H1 (cell line): ENCODE measurements around the gene PTPRCAP. TPM values are rescaled to one million over a fixed set of nuclear protein-coding genes. Genes with fewer than 3 reads are reported as not detected.

Experiments
- BACH1 ChIP-seq: IDR thresholded peaks from 2 replicates; pipeline ENCODE4 v1.6.1; 2012; ENCODE audit warnings: low read length, improper control_type of control experiment
- GABPA ChIP-seq: IDR thresholded peaks from 2 replicates; pipeline ENCODE4 v1.6.1; 2011; ENCODE audit warnings: mild to moderate bottlenecking, low read length, moderate library complexity, borderline replicate concordance; ENCODE audit not compliant: insufficient read depth
- KDM1A ChIP-seq: fragments of 200-600, 300-600 bp; sonication (generic); IDR thresholded peaks from 2 replicates; pipeline ENCODE4 v1.7.1; 2016; ENCODE audit warnings: mild to moderate bottlenecking, low read length, borderline replicate concordance
- KDM4A ChIP-seq: IDR thresholded peaks from one replicate; pipeline ENCODE4 v1.7.1; 2012; ENCODE audit warnings: low read depth, mild to moderate bottlenecking, moderate library complexity, low read length, inconsistent platforms; ENCODE audit not compliant: severe bottlenecking
- SP1 ChIP-seq: IDR thresholded peaks from 2 replicates; pipeline ENCODE4 v1.6.1; 2011; ENCODE audit warnings: low read depth, low read length
- TAF1 ChIP-seq: IDR thresholded peaks from 2 replicates; pipeline ENCODE4 v1.6.1; 2011; ENCODE audit warnings: mild to moderate bottlenecking, low read depth, low read length
- ZNF274 ChIP-seq: IDR thresholded peaks from 2 replicates; pipeline ENCODE4 v1.7.0; 2012; ENCODE audit warnings: low read length, borderline replicate concordance; ENCODE audit errors: extremely low read depth
- polyA plus RNA-seq, 7 experiments: library from polyadenylated mRNA; depleted of rRNA in 3 of 7; stranded (reverse) in 5 of 7; unstranded in 2 of 7; fragments of >200 nt in 5 of 7; fragments of 200-250 nt in 2 of 7; gene quantifications; 1 replicate in 5 of 7; 2 replicates in 1 of 7; 4 replicates in 1 of 7; pipeline versions ENCODE4 v1.2.1 to v1.2.3, GENCODE V29; 2011 to 2013; ENCODE audit warnings: missing spikeins in 2 of 7, mixed read lengths in 2 of 7
- total RNA-seq: library from RNA; stranded (reverse); fragmentation: NEBNext Ultra II Directional; extraction: Animal tissue kit (Norgen Biotek cat#: 25700); gene quantifications from 2 replicates; pipeline ENCODE4 v1.2.1, GENCODE V29; 2021
- TF ChIP-seq, protein P1 (sequence below): fragments of 300-600 bp; sonication (generic); IDR thresholded peaks from 2 replicates; pipeline ENCODE4 v1.7.1; 2012; ENCODE audit warnings: low read length, moderate library complexity, mild to moderate bottlenecking, inconsistent platforms; ENCODE audit not compliant: insufficient replicate concordance
- TF ChIP-seq, protein P2 (sequence below): IDR thresholded peaks from 2 replicates; pipeline ENCODE4 v1.6.1; 2011; ENCODE audit warnings: low read length, improper control_type of control experiment

Gene PTPRCAP
- total and polyA plus RNA-seq, 2 of the 8 experiments (the other 6 are each of a cell fraction or from before 2014, with no cell fraction given): 0.78 to 6.7 TPM

DNA sequence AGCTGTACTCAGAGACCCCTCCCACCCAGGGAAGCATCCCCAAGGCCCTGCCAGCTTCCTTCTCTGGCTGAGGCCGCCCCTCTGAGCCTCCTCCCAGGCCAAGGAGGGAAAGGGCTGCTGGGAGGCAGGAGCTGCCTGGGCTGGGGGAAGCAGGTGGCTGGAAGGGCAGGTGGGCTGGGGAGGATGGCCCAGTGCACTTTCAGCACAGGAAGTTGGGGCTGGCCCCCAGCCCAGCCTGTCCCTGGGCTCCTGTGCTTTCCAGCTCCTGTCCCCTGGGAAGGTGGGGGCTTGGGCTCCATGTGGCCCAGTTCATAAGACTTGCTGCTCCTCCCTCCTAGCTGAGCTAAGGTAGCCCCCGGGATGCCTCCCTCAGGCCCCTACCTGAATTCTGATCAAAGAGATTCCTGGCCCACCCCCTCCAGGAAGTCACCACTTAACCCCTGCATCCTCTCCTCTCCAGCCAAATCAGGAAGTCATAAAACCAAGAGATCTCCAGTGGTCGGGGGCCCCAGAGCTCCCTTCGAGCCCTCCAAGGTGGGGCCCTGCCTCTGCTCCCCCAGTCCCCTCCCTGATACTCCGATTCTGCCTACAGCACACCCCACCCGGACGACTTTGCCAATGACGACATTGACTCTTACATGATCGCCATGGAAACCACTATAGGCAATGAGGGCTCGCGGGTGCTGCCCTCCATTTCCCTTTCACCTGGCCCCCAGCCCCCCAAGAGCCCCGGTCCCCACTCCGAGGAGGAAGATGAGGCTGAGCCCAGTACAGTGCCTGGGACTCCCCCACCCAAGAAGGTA lies 40.7 kb downstream of the PTPRCAP start (continued):
- TF ChIP-seq, protein P1, sequence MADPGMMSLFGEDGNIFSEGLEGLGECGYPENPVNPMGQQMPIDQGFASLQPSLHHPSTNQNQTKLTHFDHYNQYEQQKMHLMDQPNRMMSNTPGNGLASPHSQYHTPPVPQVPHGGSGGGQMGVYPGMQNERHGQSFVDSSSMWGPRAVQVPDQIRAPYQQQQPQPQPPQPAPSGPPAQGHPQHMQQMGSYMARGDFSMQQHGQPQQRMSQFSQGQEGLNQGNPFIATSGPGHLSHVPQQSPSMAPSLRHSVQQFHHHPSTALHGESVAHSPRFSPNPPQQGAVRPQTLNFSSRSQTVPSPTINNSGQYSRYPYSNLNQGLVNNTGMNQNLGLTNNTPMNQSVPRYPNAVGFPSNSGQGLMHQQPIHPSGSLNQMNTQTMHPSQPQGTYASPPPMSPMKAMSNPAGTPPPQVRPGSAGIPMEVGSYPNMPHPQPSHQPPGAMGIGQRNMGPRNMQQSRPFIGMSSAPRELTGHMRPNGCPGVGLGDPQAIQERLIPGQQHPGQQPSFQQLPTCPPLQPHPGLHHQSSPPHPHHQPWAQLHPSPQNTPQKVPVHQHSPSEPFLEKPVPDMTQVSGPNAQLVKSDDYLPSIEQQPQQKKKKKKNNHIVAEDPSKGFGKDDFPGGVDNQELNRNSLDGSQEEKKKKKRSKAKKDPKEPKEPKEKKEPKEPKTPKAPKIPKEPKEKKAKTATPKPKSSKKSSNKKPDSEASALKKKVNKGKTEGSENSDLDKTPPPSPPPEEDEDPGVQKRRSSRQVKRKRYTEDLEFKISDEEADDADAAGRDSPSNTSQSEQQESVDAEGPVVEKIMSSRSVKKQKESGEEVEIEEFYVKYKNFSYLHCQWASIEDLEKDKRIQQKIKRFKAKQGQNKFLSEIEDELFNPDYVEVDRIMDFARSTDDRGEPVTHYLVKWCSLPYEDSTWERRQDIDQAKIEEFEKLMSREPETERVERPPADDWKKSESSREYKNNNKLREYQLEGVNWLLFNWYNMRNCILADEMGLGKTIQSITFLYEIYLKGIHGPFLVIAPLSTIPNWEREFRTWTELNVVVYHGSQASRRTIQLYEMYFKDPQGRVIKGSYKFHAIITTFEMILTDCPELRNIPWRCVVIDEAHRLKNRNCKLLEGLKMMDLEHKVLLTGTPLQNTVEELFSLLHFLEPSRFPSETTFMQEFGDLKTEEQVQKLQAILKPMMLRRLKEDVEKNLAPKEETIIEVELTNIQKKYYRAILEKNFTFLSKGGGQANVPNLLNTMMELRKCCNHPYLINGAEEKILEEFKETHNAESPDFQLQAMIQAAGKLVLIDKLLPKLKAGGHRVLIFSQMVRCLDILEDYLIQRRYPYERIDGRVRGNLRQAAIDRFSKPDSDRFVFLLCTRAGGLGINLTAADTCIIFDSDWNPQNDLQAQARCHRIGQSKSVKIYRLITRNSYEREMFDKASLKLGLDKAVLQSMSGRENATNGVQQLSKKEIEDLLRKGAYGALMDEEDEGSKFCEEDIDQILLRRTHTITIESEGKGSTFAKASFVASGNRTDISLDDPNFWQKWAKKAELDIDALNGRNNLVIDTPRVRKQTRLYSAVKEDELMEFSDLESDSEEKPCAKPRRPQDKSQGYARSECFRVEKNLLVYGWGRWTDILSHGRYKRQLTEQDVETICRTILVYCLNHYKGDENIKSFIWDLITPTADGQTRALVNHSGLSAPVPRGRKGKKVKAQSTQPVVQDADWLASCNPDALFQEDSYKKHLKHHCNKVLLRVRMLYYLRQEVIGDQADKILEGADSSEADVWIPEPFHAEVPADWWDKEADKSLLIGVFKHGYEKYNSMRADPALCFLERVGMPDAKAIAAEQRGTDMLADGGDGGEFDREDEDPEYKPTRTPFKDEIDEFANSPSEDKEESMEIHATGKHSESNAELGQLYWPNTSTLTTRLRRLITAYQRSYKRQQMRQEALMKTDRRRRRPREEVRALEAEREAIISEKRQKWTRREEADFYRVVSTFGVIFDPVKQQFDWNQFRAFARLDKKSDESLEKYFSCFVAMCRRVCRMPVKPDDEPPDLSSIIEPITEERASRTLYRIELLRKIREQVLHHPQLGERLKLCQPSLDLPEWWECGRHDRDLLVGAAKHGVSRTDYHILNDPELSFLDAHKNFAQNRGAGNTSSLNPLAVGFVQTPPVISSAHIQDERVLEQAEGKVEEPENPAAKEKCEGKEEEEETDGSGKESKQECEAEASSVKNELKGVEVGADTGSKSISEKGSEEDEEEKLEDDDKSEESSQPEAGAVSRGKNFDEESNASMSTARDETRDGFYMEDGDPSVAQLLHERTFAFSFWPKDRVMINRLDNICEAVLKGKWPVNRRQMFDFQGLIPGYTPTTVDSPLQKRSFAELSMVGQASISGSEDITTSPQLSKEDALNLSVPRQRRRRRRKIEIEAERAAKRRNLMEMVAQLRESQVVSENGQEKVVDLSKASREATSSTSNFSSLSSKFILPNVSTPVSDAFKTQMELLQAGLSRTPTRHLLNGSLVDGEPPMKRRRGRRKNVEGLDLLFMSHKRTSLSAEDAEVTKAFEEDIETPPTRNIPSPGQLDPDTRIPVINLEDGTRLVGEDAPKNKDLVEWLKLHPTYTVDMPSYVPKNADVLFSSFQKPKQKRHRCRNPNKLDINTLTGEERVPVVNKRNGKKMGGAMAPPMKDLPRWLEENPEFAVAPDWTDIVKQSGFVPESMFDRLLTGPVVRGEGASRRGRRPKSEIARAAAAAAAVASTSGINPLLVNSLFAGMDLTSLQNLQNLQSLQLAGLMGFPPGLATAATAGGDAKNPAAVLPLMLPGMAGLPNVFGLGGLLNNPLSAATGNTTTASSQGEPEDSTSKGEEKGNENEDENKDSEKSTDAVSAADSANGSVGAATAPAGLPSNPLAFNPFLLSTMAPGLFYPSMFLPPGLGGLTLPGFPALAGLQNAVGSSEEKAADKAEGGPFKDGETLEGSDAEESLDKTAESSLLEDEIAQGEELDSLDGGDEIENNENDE: no peak
- TF ChIP-seq BACH1 (no peak), KDM1A (no peak), ZNF274 (no peak), GABPA (no peak), KDM4A (no peak), TAF1 (no peak), SP1 (no peak)
- TF ChIP-seq, protein P2, sequence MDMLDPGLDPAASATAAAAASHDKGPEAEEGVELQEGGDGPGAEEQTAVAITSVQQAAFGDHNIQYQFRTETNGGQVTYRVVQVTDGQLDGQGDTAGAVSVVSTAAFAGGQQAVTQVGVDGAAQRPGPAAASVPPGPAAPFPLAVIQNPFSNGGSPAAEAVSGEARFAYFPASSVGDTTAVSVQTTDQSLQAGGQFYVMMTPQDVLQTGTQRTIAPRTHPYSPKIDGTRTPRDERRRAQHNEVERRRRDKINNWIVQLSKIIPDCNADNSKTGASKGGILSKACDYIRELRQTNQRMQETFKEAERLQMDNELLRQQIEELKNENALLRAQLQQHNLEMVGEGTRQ: no peak
